H1 (cell line): ENCODE results near the gene CMSS1.

Experiments
- EGR1 ChIP-seq: IDR thresholded peaks from 2 replicates; pipeline ENCODE4 v1.6.1; 2011; ENCODE audit warnings: low read depth, low read length, borderline replicate concordance
- GTF2F1 ChIP-seq: IDR thresholded peaks from 2 replicates; pipeline ENCODE4 v1.6.1; 2012; ENCODE audit warnings: low read depth, low read length, improper control_type of control experiment, borderline replicate concordance
- JUND ChIP-seq: IDR thresholded peaks from 2 replicates; pipeline ENCODE4 v1.6.1; 2011; ENCODE audit warnings: mild to moderate bottlenecking, improper control_type of control experiment, low read length
- KDM5A ChIP-seq: fragments of 200-600 bp; IDR thresholded peaks from 2 replicates; pipeline ENCODE4 v1.7.1; 2012; ENCODE audit warnings: mild to moderate bottlenecking, low read length, inconsistent platforms, mixed read lengths
- NANOG ChIP-seq: IDR thresholded peaks from 2 replicates; pipeline ENCODE4 v1.6.1; 2011; ENCODE audit warnings: low read length, low read depth, mild to moderate bottlenecking, inconsistent platforms; ENCODE audit not compliant: insufficient read depth, poor library complexity, severe bottlenecking
- POLR2A ChIP-seq, 2 experiments: IDR thresholded peaks; 1 replicate in 1 of 2; 2 replicates in 1 of 2; pipeline ENCODE4 v1.6.1; 2011; ENCODE audit warnings: low read depth in 2 of 2, low read length in 2 of 2, mild to moderate bottlenecking in 2 of 2; ENCODE audit errors: control extremely low read depth in 1 of 2
- POLR2AphosphoS5 ChIP-seq: IDR thresholded peaks from 2 replicates; pipeline ENCODE4 v1.6.1; 2011; ENCODE audit warnings: low read depth, low read length
- RFX5 ChIP-seq: IDR thresholded peaks from 2 replicates; pipeline ENCODE4 v1.6.1; 2011; ENCODE audit warnings: low read depth, low read length, improper control_type of control experiment, borderline replicate concordance
- SIN3A ChIP-seq, 2 experiments: IDR thresholded peaks in 1 of 2; conservative IDR thresholded peaks in 1 of 2; 2 replicates each; pipeline ENCODE4 v1.6.1; 2011 to 2012; ENCODE audit warnings: low read length in 2 of 2, improper control_type of control experiment in 1 of 2, low read depth in 1 of 2, mild to moderate bottlenecking in 1 of 2
- SP1 ChIP-seq: IDR thresholded peaks from 2 replicates; pipeline ENCODE4 v1.6.1; 2011; ENCODE audit warnings: low read depth, low read length
- SRF ChIP-seq: IDR thresholded peaks from 2 replicates; pipeline ENCODE4 v1.6.1; 2011; ENCODE audit warnings: mild to moderate bottlenecking, low read depth, low read length, moderate library complexity
- ZNF274 ChIP-seq: IDR thresholded peaks from 2 replicates; pipeline ENCODE4 v1.7.0; 2012; ENCODE audit warnings: low read length, borderline replicate concordance; ENCODE audit errors: extremely low read depth
- TF ChIP-seq, protein P1 (sequence below), 3 experiments: IDR thresholded peaks; 1 replicate in 2 of 3; 2 replicates in 1 of 3; pipeline versions ENCODE4 v1.5.1 to v1.6.1; 2011; ENCODE audit warnings: low read length in 3 of 3, mild to moderate bottlenecking in 3 of 3, inconsistent platforms in 2 of 3, low read depth in 1 of 3, moderate library complexity in 1 of 3; ENCODE audit not compliant: insufficient read depth in 1 of 3; ENCODE audit errors: control extremely low read depth in 1 of 3
- TF ChIP-seq, protein P2 (sequence below): IDR thresholded peaks from 2 replicates; pipeline ENCODE4 v1.6.1; 2011; ENCODE audit warnings: low read length, improper control_type of control experiment

DNA sequence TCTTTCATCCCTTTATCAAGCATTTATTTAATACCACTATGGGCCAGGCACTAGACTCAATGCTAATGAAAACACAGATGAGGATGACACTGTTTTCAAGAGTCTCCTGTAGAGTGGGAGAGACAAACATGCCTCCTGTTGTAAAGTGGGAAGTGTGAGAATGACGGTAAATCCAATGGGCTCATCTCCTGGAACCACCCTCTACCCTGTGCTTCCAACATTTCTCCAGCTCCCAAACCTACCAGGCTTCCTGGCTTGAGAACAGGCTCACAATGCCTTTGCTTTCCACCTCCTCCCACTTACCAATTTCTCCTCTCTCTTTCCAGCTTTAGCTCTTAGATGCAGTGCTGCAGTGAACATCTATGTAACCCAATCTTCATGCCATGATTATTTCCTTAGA, 389.0 kb downstream of the CMSS1 start:
- no peak for TF ChIP-seq SRF
- TF ChIP-seq, protein P1, sequence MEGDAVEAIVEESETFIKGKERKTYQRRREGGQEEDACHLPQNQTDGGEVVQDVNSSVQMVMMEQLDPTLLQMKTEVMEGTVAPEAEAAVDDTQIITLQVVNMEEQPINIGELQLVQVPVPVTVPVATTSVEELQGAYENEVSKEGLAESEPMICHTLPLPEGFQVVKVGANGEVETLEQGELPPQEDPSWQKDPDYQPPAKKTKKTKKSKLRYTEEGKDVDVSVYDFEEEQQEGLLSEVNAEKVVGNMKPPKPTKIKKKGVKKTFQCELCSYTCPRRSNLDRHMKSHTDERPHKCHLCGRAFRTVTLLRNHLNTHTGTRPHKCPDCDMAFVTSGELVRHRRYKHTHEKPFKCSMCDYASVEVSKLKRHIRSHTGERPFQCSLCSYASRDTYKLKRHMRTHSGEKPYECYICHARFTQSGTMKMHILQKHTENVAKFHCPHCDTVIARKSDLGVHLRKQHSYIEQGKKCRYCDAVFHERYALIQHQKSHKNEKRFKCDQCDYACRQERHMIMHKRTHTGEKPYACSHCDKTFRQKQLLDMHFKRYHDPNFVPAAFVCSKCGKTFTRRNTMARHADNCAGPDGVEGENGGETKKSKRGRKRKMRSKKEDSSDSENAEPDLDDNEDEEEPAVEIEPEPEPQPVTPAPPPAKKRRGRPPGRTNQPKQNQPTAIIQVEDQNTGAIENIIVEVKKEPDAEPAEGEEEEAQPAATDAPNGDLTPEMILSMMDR (IDR thresholded peaks at IDR 0.05; ENCODE audit: control extremely low read depth in 1 of 3, insufficient read depth in 1 of 3, low read depth in 1 of 3, low read length in 3 of 3), result no peak
- no peak for TF ChIP-seq POLR2AphosphoS5
- TF ChIP-seq SIN3A (conservative IDR thresholded peaks at IDR 0.05 in 1 of 2, IDR thresholded peaks at IDR 0.05 in 1 of 2; ENCODE audit: low read depth in 1 of 2, low read length in 2 of 2), result no peak
- TF ChIP-seq SP1, result no peak
- no peak for TF ChIP-seq JUND
- TF ChIP-seq, protein P2, sequence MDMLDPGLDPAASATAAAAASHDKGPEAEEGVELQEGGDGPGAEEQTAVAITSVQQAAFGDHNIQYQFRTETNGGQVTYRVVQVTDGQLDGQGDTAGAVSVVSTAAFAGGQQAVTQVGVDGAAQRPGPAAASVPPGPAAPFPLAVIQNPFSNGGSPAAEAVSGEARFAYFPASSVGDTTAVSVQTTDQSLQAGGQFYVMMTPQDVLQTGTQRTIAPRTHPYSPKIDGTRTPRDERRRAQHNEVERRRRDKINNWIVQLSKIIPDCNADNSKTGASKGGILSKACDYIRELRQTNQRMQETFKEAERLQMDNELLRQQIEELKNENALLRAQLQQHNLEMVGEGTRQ, result no peak
- no peak for TF ChIP-seq RFX5
- TF ChIP-seq NANOG, result no peak
- no peak for TF ChIP-seq ZNF274
- TF ChIP-seq EGR1, result no peak
- no peak for TF ChIP-seq GTF2F1
- no peak for TF ChIP-seq KDM5A
- TF ChIP-seq POLR2A (IDR thresholded peaks at IDR 0.05; ENCODE audit: control extremely low read depth in 1 of 2, low read depth in 2 of 2, low read length in 2 of 2), result no peak
